Smooth muscle cell (in vitro differentiated cells): ENCODE results near the gene LFNG. TPM values are rescaled to one million over a fixed set of nuclear protein-coding genes. Genes with fewer than 3 reads are reported as not detected.
"Not testable (repeated sequence)": the region's sequence is repeated elsewhere in the genome, so short reads cannot be mapped to it uniquely, and the experiment has no call there.

ENCODE experiments used
- DNase-seq: peaks from one replicate; lab custom pipeline; 2025; ENCODE audit not compliant: unreplicated experiment; lab: John Stamatoyannopoulos, UW
- H2AFZ ChIP-seq: fragments of 200-600 bp; sonication (generic); 2 replicates; pipeline ENCODE4 v1.6.0; 2016; ENCODE audit warnings: antibody characterized with exemption, low read depth, mild to moderate bottlenecking
- H3F3A ChIP-seq: fragments of 200-600 bp; sonication (generic); 2 replicates; pipeline ENCODE4 v1.6.0; 2017; ENCODE audit warnings: antibody characterized with exemption, low read depth
- H3K27ac ChIP-seq: fragments of 200-600 bp; sonication (generic); 2 replicates; pipeline ENCODE4 v1.5.1; 2016; ENCODE audit warnings: low read depth, mild to moderate bottlenecking
- H3K27me3 ChIP-seq: fragments of 200-600 bp; sonication (generic); 2 replicates; pipeline ENCODE4 v1.6.1; 2016; ENCODE audit warnings: low read depth, mild to moderate bottlenecking
- H3K36me3 ChIP-seq: fragments of 200-600 bp; sonication (generic); 2 replicates; pipeline ENCODE4 v1.5.1; 2016; ENCODE audit warnings: low read depth
- H3K4me1 ChIP-seq: fragments of 200-600 bp; sonication (generic); 2 replicates; pipeline ENCODE4 v1.5.1; 2016; ENCODE audit warnings: low read depth
- H3K4me2 ChIP-seq: fragments of 200-600 bp; sonication (generic); 2 replicates; pipeline ENCODE4 v1.6.0; 2016; ENCODE audit warnings: mild to moderate bottlenecking
- H3K4me3 ChIP-seq: fragments of 200-600 bp; sonication (generic); 2 replicates; pipeline ENCODE4 v1.5.1; 2016; ENCODE audit warnings: mild to moderate bottlenecking
- H3K79me2 ChIP-seq: fragments of 200-600 bp; sonication (generic); 2 replicates; pipeline ENCODE4 v1.6.0; 2016; ENCODE audit warnings: low read depth, mild to moderate bottlenecking
- H3K9ac ChIP-seq: fragments of 200-600 bp; sonication (generic); 2 replicates; pipeline ENCODE4 v1.6.0; 2016; ENCODE audit warnings: low read depth
- H3K9me3 ChIP-seq: fragments of 200-600 bp; sonication (generic); replicated peaks from 2 replicates; pipeline ENCODE4 v1.5.1; 2016; ENCODE audit warnings: low read depth
- H4K20me1 ChIP-seq: fragments of 200-600 bp; sonication (generic); 2 replicates; pipeline ENCODE4 v1.6.0; 2016; ENCODE audit warnings: low read depth
- CTCF ChIP-seq: fragments of 200-600 bp; sonication (generic); IDR thresholded peaks from 2 replicates; pipeline ENCODE4 v1.5.1; 2017; ENCODE audit warnings: borderline replicate concordance, mild to moderate bottlenecking, antibody characterized with exemption; ENCODE audit not compliant: insufficient read depth, poor library complexity, severe bottlenecking
- WGBS: methylation state at CpG from one replicate; pipeline ENCODE4 v1.1.7; 2016; ENCODE audit warnings: low lambda C conversion rate; 5-methylcytosine and 5-hydroxymethylcytosine counted together
- polyA plus RNA-seq: library from polyadenylated mRNA; unstranded; fragments of >200 nt; fragmentation: Nextera tagmentation; extraction: Ambion mirVana; gene quantifications from 2 replicates; pipeline ENCODE4 v1.2.1, GENCODE V29; 2016
- total RNA-seq: library from RNA; depleted of rRNA; stranded (reverse); fragments of >200 nt; gene quantifications from 2 replicates; pipeline ENCODE4 v1.2.3, GENCODE V29; 2014

Gene LFNG
- total and polyA plus RNA-seq, 2 experiments from 2014 or later: 6.0 to 9.8 TPM

GRCh38 chr7:2529161-2530070, 9.8 kb downstream of the LFNG start:
- H3K4me2 ChIP-seq: peak overlapping the region; percentile 74
- peaks cover 48% of the 10 kb centered on the region for H4K20me1 ChIP-seq
- peak overlapping the region; percentile 87 for H3K27ac ChIP-seq
- no peaks in the 10 kb centered on the region for H3K27me3 ChIP-seq
- WGBS: 40% methylated on average over 28 of the region's 30 CpGs
- peaks cover 2% of the 10 kb centered on the region for H3K79me2 ChIP-seq
- H3K9me3 ChIP-seq: no peaks in the 10 kb centered on the region
- no peaks in the 10 kb centered on the region for H3K36me3 ChIP-seq
- H3K4me1 ChIP-seq: peaks cover 34% of the 10 kb centered on the region
- peak overlapping the region; percentile 43 for H3K9ac ChIP-seq
- TF ChIP-seq CTCF: no peak
- H3F3A ChIP-seq: peaks cover 25% of the 10 kb centered on the region
- no peak for DNase-seq
- no peak overlapping the region for H2AFZ ChIP-seq
- H3K4me3 ChIP-seq: no peak overlapping the region

- H3K4me3 ChIP-seq: no peak overlapping the region
- peaks cover 26% of the 10 kb centered on the region for H3K4me1 ChIP-seq
- TF ChIP-seq CTCF: no peak
- peak overlapping the region; percentile 87 for H3K27ac ChIP-seq
- H3K36me3 ChIP-seq: no peaks in the 10 kb centered on the region
- no peak for DNase-seq
- peaks cover 39% of the 10 kb centered on the region for H4K20me1 ChIP-seq
- no peaks in the 10 kb centered on the region for H3K27me3 ChIP-seq
- H2AFZ ChIP-seq: no peak overlapping the region
- peak overlapping the region; percentile 74 for H3K4me2 ChIP-seq
- H3K79me2 ChIP-seq: no peaks in the 10 kb centered on the region
- WGBS: 80% methylated on average over 15 of the region's 16 CpGs
- peaks cover 25% of the 10 kb centered on the region for H3F3A ChIP-seq
- no peaks in the 10 kb centered on the region for H3K9me3 ChIP-seq
- peak overlapping the region; percentile 43 for H3K9ac ChIP-seq
These were observed 10.8 kb downstream of the LFNG start for GRCh38 chr7:2530071-2530987.

GRCh38 chr7:2530994-2531795, 11.6 kb downstream of the LFNG start:
- Histone ChIP-seq H3K4me1 (peaks cover 24% of the 10 kb centered on the region), H3K27ac (peak overlapping the region; percentile 87), H3K9ac (peak overlapping the region; percentile 34), H3F3A (peaks cover 25% of the 10 kb centered on the region), H4K20me1 (peaks cover 31% of the 10 kb centered on the region)
- H2AFZ ChIP-seq, H3K4me2 ChIP-seq, H3K9me3 ChIP-seq, H3K4me3 ChIP-seq, H3K27me3 ChIP-seq, H3K79me2 ChIP-seq, H3K36me3 ChIP-seq, DNase-seq: not testable (repeated sequence)
- WGBS: 85% methylated on average over 24 of the region's 43 CpGs

GRCh38 chr7:2531796-2532110, 12.2 kb downstream of the LFNG start:
- H3K36me3 ChIP-seq, H2AFZ ChIP-seq, H3K79me2 ChIP-seq, H3K4me2 ChIP-seq, H3K27ac ChIP-seq, H3K4me3 ChIP-seq, H3K9me3 ChIP-seq, DNase-seq, H3K9ac ChIP-seq, H3K27me3 ChIP-seq: not testable (repeated sequence)
- 96% methylated on average over 13 of the region's 17 CpGs for WGBS
- Histone ChIP-seq H3F3A (peaks cover 25% of the 10 kb centered on the region), H3K4me1 (peaks cover 24% of the 10 kb centered on the region), H4K20me1 (peaks cover 26% of the 10 kb centered on the region)

GRCh38 chr7:2532199-2532772, 12.7 kb downstream of the LFNG start:
- Histone ChIP-seq H3K4me1 (peaks cover 24% of the 10 kb centered on the region), H3F3A (peaks cover 25% of the 10 kb centered on the region), H4K20me1 (peaks cover 20% of the 10 kb centered on the region)
- WGBS: 92% methylated on average over 15 of the region's 15 CpGs
- H3K9me3 ChIP-seq, H3K4me2 ChIP-seq, H3K9ac ChIP-seq, DNase-seq, H3K27ac ChIP-seq, H2AFZ ChIP-seq, H3K4me3 ChIP-seq, H3K79me2 ChIP-seq, H3K27me3 ChIP-seq, H3K36me3 ChIP-seq: not testable (repeated sequence)

GRCh38 chr7:2532816-2533215, 13.2 kb downstream of the LFNG start:
- H3K4me2 ChIP-seq, H3K36me3 ChIP-seq, H2AFZ ChIP-seq, H3K79me2 ChIP-seq, H3K9ac ChIP-seq, DNase-seq, H3K4me3 ChIP-seq, H3K27me3 ChIP-seq, H3K27ac ChIP-seq, H3K9me3 ChIP-seq: not testable (repeated sequence)
- peaks cover 16% of the 10 kb centered on the region for H4K20me1 ChIP-seq
- 85% methylated on average over 5 of the region's 8 CpGs for WGBS
- peaks cover 24% of the 10 kb centered on the region for H3K4me1 ChIP-seq
- peaks cover 28% of the 10 kb centered on the region for H3F3A ChIP-seq
